Measurements from ENCODE around the gene CALD1. TPM values are rescaled to one million over a fixed set of nuclear protein-coding genes. Genes with fewer than 3 reads are reported as not detected.

CALD1 gene
- total RNA-seq, 3 donors from 2014 or later: 252 to 335 (median 266) TPM

GRCh38 chr7:134941952-134942351 is 162.5 kb downstream of the CALD1 start:
- Histone ChIP-seq H3K9me3 (no peaks in the 10 kb centered on the region), H3K36me3 (no peaks in the 10 kb centered on the region), H3K27ac (peak overlapping the region; percentile 8 to 68), H3K27me3 (no peaks in the 10 kb centered on the region), H3K4me1 (no peaks in the 10 kb centered on the region), H3K4me3 (no peak overlapping the region)
- TF ChIP-seq POLR2AphosphoS5 (IDR thresholded peaks at IDR 0.05): no peak
- DNase-seq (ENCODE audit: low spot score in 2 of 2): no peak
- intact Hi-C loops (cut with DNase I; ENCODE audit: low total_unique reads): no loop called here

DNA sequence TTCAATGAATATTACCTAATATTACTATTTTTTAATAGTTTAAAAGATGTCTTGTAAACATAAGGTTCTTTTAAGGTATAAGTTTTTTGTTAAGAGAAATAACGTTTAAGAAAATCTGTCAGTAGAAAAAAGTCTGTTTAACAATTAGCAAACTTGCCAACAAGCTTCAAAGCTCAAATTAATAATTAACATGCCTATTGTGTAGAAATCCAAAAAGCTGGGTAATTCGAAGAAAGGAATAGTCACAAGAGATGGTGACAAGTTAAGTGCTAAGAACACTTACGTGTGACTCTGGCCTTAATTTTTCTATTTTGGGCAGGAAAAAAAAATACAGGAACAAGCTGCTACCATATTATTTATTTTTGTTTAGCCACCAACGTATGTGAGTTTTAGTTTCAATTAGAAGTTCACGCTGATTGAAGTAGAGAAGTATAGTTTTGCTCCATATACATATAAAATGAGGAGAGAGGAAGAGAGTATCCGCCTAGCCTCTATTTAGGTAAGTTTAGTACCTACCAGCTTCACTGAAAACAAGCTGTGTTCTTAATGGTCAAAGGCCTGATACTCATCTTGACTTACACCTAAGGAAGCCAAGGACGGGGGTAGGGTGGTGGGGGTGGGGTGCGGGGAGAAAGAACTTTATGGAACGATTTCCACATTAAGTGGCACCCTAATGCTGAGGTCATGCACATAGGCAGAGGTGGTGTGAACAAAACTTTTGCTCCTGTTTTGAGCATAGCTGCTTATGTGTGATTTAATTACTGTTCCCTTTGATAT is 163.4 kb downstream of the CALD1 start:
- Histone ChIP-seq H3K4me1 (no peaks in the 10 kb centered on the region), H3K36me3 (no peaks in the 10 kb centered on the region), H3K27me3 (no peaks in the 10 kb centered on the region), H3K9me3 (no peaks in the 10 kb centered on the region), H3K27ac (no peak overlapping the region), H3K4me3 (no peak overlapping the region)
- DNase-seq (ENCODE audit: low spot score in 2 of 2): no peak
- intact Hi-C loops (cut with DNase I; ENCODE audit: low total_unique reads): no loop called here
- TF ChIP-seq POLR2A (IDR thresholded peaks at IDR 0.05): no peak
- TF ChIP-seq, protein P1, sequence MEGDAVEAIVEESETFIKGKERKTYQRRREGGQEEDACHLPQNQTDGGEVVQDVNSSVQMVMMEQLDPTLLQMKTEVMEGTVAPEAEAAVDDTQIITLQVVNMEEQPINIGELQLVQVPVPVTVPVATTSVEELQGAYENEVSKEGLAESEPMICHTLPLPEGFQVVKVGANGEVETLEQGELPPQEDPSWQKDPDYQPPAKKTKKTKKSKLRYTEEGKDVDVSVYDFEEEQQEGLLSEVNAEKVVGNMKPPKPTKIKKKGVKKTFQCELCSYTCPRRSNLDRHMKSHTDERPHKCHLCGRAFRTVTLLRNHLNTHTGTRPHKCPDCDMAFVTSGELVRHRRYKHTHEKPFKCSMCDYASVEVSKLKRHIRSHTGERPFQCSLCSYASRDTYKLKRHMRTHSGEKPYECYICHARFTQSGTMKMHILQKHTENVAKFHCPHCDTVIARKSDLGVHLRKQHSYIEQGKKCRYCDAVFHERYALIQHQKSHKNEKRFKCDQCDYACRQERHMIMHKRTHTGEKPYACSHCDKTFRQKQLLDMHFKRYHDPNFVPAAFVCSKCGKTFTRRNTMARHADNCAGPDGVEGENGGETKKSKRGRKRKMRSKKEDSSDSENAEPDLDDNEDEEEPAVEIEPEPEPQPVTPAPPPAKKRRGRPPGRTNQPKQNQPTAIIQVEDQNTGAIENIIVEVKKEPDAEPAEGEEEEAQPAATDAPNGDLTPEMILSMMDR (IDR thresholded peaks at IDR 0.05): no peak

- no peak for TF ChIP-seq POLR2AphosphoS5 (IDR thresholded peaks at IDR 0.05)
- TF ChIP-seq, protein P1 (IDR thresholded peaks at IDR 0.05): peak in 1 of 3 donors; percentile 26
- H3K27ac ChIP-seq: no peak overlapping the region
- H3K4me3 ChIP-seq: no peak overlapping the region
- intact Hi-C loops (cut with DNase I; ENCODE audit: low total_unique reads): no loop called here
- no peaks in the 10 kb centered on the region for H3K27me3 ChIP-seq
- no peaks in the 10 kb centered on the region for H3K36me3 ChIP-seq
- no peaks in the 10 kb centered on the region for H3K4me1 ChIP-seq
- no peaks in the 10 kb centered on the region for H3K9me3 ChIP-seq
- DNase-seq (ENCODE audit: low spot score in 2 of 2): no peak
These were observed 164.5 kb downstream of the CALD1 start for GRCh38 chr7:134943785-134944400.

- H3K36me3 ChIP-seq: no peaks in the 10 kb centered on the region
- no peak overlapping the region for H3K27ac ChIP-seq
- DNase-seq (ENCODE audit: low spot score in 2 of 2): no peak
- no peaks in the 10 kb centered on the region for H3K9me3 ChIP-seq
- no peak for TF ChIP-seq POLR2AphosphoS5 (IDR thresholded peaks at IDR 0.05)
- no peak for TF ChIP-seq POLR2A (IDR thresholded peaks at IDR 0.05)
- TF ChIP-seq, protein P1 (IDR thresholded peaks at IDR 0.05): no peak
- no peak overlapping the region for H3K4me3 ChIP-seq
- H3K4me1 ChIP-seq: no peaks in the 10 kb centered on the region
- no peaks in the 10 kb centered on the region for H3K27me3 ChIP-seq
- intact Hi-C loops (cut with DNase I; ENCODE audit: low total_unique reads): loop anchor here (5.0 kb wide), 1 partner anchor 58 kb away; no protein-coding TSS in a partner anchor
These were observed 166.3 kb downstream of the CALD1 start for GRCh38 chr7:134945691-134946090.

- Histone ChIP-seq H3K36me3 (no peaks in the 10 kb centered on the region), H3K9me3 (no peaks in the 10 kb centered on the region), H3K4me1 (no peaks in the 10 kb centered on the region), H3K27me3 (no peaks in the 10 kb centered on the region), H3K4me3 (no peak overlapping the region), H3K27ac (no peak overlapping the region)
- TF ChIP-seq POLR2AphosphoS5 (IDR thresholded peaks at IDR 0.05): no peak
- TF ChIP-seq, protein P1 (IDR thresholded peaks at IDR 0.05): no peak
- no peak for TF ChIP-seq POLR2A (IDR thresholded peaks at IDR 0.05)
- no peak for DNase-seq (ENCODE audit: low spot score in 2 of 2)
- intact Hi-C loops (cut with DNase I; ENCODE audit: low total_unique reads): loop anchor here (5.0 kb wide), 1 partner anchor 59 kb away; no protein-coding TSS in a partner anchor
These were observed 166.8 kb downstream of the CALD1 start for GRCh38 chr7:134946260-134946659.
